Right renal pelvis (tissue), 4 donors: ENCODE measurements around the gene ADCY9. TPM values are rescaled to one million over a fixed set of nuclear protein-coding genes. Genes with fewer than 3 reads are reported as not detected.
"Not testable (repeated sequence)": the region's sequence is repeated elsewhere in the genome, so short reads cannot be mapped to it uniquely, and the experiment has no call there.

Experiments used
- DNase-seq, 4 donors: peaks; one replicate each; pipeline ENCODE4 v3.0.0-alpha.2; 2013; ENCODE audit warnings: low read depth in 4 of 4, low spot score in 3 of 4, missing footprints in 1 of 4
- polyA plus RNA-seq, 4 donors: library from polyadenylated mRNA; unstranded; fragments of 120-200 nt; gene quantifications; one replicate each; pipeline ENCODE4 v1.2.1, GENCODE V29; 2013; ENCODE audit not compliant: insufficient read length in 4 of 4

ADCY9 gene
- polyA plus RNA-seq, 4 donors = 7.9 to 10.4 (median 9.7) TPM

DNA sequence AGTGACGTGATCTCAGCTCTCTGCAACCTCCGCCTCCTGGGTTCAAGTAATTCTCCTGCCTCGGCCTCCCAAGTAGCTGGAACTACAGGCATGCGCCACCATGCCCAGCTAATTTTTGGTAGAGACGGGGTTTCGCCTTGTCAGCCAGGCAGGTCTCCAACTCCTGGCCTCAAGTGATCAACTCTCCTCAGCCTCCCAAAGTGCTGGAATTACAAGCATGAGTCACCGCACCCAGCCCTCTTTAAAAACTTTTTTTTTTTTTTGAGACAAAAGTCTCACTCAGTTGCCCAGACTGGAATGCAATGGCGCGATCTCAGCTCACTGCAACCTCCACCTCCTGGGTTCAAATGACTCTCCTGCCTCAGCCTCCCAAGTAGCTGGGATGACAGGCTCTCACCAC is 43.1 kb downstream of the ADCY9 start:
- not testable (repeated sequence) for DNase-seq

DNA sequence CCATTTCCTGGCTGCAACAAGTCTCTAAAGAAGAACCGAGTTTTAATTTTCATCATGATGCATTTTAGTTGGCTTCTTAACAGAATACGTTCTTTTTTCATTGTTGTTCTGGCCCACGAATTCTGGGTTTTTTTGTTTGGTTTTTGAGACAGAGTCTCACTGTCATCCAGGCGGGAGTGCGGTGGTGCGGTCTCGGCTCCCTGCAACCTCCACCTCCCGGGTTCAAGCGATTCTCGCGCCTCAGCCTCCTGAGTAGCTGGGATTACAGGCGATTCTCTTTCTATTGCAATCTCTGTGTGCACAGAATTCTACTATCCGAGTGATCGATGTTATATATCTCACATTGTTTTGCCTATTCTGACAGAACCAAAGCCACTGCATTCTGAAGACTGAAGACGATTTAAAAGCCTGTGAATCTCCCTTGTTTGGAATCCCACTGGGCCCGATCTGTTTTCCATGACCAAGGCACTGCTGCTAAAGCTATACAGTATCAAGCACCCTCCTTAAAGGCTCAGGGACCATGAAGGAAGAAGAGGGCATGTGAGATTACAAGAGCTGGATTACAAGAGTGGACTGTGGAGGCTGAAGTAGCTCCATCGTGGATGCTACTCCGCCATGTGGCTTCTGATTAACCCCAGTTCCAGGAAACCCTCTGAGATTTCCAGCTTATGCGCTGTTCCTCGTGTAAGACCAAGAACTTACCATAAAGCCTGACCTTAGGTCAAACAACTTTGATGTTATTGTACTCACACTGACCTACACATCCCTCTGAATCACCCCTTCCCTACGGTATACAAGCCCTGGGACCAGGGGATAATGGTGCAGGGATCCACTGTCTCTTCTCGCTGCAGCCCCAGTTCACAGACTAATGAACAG is 44.3 kb downstream of the ADCY9 start:
- DNase-seq = no peak

DNA sequence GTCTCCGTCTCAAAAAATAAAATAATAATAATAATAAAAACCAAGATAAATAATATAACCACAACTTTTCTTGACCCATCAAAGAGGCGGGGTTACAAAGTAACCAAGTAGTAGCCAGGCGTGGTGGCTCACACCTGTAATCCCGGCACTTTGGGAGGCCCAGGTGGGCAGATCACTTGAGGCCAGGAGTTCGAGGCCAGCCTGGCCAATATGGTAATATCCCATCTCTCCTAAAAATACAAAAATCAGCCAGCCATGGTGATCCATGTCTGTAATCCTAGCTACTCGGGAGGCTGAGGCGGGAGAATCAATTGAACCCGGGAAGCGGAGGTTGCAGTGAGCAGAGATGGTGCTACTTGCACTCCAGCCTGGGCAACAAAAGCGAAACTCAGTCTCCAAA is 45.3 kb downstream of the ADCY9 start:
- no peak for DNase-seq

DNA sequence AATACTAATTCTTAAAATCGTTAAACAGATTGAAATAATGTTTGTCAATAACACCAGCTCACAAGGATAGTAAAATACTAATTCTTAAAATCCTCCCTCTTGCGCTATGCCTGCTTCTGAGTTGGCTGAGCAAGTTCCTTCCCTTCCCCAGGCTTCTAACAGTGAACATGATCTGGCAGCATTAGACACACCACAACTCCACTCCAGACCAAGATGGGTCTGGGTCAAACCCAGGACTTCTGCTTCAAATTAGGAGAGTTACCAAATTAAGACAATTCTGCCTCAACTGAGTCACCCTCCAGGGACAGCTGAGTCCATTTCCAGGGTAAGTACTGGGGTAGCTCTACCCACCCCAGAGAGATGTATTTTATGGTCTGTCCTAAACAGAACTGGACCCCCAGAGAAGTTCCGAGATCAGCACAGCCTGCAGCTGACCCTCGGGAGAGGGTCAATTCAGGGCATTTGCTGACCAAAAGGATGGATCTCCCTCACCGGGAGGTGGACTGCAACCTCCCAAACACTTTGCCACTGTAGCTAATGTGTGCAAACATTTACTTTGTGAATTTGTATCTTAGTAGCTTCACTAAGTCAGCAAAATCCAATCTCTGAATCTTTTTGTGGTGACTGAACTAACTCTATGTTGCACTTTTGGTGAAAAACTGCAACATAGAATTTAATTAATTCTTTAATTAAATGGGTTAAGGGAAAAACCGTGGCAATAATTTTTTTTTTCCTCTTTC is 48.8 kb downstream of the ADCY9 start:
- DNase-seq = no peak

DNA sequence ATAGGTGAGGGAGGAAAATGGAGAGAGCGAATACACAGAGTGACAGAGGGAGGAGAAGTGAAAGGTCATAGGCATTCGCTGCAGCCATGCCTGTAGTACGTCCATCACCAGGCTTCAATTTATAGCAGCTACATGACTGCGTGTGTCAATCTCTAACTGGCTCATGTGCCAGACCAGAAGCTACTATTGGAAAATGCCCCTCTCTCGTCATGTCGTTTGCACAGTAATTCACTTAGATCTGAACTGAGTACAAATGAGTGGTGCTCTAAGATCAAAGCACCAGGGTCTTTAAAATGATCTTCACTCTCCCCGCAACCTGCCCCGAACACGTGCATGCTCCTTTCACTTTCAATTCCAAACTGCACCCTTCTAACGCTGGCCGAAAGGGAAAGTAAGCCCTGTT is 51.3 kb downstream of the ADCY9 start:
- DNase-seq = no peak

DNA sequence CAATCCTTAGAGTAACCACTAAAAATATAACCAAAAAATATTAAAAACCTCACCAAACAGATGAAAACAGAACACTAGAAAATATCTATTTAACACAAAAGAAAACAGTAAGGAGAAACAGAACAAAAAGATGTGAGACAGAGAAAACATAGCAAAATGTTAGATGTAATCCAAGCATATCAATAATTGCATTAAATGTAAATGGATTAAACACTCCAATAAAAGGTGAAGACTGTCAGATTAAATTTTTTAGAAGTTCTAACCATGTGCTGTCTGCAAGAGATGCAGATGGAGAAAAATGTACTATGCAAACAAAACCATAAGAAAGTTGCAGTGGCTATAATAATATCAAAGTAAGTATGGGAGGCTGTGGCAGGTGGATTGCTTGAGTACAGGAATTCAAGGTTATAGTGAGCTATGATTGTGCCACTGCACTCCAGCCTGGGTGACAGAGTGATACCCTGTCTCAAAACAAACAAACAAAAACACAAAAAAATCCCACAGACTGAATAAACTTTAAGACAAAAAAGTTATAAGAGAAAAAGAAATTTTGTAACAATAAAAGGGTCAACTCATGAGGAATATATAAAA is 53.9 kb downstream of the ADCY9 start:
- DNase-seq = no peak

DNA sequence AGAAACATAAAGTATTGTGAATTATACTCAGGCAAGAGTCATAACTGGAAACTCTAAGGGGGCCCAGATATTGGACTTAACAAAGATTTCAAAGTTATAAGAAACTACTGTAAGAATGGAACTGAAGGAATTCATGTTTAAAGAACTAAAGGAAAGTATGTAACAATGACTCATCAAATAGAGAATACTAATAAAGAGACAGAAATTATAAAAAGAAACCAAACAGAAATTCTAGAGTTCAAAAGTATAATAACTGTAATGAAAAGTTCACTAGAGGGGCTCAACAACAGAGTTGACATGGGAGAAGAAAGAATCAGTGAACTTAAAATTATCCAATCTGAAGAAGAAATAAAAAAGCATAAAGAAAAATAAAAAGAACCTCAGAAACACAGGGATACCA is 55.4 kb downstream of the ADCY9 start:
- DNase-seq = no peak

DNA sequence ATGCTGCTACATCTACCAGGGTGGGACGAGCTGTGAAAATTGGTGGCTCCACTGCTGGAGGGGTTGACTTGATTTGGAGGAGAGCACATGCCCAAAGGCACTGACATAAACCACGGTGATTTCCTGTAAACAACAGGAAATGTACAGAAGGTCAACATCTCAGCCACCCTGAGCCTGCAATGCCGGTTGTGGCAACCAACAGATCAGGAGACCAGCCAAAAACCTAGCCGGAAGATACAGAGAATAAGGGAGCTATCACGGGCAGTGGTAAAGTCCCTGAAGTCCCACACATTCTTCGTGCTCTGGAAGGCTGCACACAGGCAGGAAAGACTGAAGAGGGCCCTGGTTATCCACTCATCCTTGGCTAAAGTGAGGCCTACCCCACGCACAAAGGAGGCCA is 56.2 kb downstream of the ADCY9 start:
- no peak for DNase-seq

DNA sequence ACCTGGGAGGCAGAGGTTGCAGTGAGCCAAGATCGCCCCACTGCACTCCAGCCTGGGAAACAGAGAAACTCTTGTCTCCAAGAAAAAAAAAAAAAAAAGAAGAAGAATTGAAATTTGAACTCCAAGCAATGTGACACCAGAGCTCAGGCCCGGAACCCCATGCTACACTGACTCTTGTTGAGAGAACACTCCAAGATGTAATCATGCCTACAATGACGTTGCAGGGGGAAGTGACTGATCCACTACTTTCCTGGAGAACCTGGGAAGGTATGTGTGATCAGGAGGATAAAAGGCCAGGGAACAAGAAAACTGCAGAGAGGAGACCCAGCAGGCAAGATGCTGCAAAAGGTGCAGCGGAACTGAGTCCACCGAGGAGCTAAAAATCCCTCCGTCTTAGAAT is 57.9 kb downstream of the ADCY9 start:
- no peak for DNase-seq

DNA sequence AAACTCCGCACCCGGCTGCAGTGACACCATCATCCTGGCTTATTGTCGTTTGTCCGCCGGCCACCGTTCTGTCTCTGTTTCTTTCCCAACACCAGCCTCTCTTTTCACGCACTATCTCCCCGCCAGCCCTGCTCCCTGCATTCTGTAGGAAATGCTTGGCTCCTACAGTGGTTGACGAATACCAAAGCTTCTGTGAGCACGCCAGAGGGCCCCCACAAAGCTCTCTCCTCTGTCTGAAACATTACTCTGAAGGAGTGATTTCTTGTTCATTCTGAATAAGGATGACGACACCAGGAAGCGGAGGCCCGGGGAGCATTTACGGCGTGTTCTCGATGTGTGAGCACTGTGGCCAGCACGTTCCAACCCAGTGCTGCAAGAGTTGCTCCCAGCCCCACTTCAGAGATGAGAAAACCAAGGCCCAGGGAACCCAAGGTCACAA is 58.8 kb downstream of the ADCY9 start:
- no peak for DNase-seq

DNA sequence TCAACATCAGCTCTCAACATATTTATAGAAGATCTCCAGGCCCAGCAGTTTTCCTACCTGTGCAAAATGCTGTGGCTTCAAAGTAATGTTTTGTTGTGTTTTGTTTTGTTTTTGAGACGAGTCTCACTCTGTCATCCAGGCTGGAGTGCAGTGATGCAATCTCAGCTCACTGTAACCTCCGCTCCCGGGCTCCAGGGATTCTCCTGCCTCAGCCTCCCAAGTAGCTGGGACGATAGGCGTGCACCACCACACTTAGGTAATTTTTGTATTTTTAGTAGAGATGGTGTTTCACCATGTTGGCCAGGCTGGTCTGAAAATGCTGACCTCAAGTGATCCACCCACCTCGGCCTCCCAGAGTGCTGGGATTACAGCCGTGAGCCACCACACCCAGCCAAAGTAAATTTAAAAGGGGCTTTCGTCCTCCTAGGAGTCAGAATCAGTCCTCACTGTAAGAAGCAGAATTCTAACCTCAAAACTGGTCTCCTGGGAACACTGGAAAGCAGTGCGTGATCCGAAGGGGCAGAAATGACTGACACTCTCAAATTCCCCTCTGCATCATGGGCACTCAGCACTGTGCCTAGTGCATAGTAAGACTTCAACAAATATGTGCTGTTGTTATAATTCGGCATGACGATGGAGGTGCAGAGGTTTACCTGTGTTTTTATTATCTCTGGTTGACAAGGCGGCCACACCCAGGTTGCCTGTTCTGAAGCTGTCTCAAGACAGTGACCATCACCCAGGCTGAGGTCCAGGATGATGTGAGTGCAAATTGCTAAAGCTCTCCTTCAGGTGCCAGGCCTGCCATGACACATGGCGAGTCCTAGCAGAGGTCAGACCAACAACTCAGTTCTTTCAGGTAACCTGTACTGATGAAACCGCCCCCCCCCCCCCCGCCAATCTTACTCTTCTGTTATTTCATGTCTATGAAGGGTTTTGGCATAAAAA is 59.8 kb downstream of the ADCY9 start:
- no peak for DNase-seq

DNA sequence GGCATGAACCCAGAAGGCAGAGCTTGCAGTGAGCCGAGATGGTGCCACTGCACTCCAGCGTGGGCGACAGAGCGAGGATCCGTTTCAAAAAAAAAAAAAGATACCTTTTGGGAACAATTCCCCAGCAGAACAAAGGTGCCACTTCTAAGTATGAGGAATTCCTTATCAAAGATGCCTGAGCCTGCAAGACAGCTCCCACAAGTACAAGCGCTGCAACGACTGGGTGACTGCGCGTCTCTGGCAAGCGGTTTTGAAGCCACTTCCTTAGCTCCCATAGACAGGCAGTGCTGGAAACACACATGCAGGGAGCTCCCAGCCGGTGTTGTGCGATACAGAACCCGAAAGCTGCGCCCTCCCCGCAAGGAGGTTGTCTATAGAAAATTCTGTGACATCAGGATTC is 60.5 kb downstream of the ADCY9 start:
- DNase-seq = no peak

DNA sequence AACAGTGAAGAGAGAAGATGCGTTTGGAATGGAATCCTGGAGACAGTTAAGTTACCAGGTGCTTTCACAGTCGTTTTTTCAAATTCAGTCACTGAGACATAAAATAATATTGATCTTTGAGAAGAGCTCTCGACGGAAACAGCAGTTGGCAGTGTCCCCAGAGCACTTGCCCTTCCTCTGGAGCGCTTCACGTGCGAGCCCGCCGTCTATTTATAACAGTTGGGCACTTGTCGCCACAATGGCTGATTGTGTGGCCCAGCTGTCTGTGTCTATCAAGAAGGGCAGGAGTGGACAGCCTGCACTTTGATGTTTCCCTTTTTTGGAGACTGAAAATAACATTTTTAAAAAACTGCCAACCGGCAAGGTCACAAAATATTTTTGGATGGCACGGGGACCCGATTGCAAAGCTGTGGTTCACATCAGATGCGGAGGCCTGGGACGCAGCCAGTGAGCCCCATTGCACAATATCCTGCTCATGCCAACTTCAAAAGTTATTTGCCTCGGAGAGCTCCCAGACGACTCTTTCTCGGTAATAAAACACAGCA is 62.9 kb downstream of the ADCY9 start:
- DNase-seq = no peak

DNA sequence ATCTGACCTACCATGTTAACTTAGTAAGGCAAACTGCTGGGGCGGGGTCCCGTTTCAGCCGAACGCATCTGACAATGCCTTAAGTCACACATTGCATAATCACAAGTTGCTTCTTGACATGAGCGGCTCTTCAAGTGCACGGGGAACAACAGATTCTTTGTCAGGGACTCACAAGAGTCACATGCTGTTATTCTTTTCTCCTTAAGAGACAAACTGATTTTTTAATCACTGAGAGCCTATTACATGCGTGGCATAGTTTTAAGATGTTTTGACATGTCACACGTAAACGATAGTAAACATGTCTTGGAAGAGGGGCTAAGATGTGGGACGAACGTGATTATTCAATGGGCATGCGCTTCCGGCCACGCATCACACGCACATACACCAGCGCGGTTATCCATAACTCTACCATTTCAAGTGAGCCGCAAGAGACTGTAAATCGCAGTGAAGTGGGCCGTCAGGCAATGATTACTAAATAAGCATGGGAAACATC is 63.4 kb downstream of the ADCY9 start:
- DNase-seq = no peak

DNA sequence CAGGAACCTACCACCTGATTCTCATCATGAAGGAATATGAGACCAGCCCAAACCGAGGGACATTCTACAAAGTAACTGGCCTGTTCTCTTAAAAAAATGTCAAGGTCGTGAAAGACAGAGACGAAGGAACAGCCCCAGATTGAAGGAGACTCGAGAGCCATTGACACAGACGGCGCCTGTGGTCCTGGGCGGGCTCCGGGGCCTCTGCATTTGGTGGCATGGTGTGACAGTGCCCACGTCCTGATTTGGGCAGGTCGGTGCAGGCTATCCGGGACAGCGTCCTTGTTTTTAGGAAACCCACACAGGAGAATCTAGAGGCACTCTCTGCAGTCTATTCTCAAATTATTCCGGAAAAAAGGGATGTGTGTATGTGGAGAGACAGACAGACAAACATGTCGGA is 64.1 kb downstream of the ADCY9 start:
- DNase-seq = no peak

DNA sequence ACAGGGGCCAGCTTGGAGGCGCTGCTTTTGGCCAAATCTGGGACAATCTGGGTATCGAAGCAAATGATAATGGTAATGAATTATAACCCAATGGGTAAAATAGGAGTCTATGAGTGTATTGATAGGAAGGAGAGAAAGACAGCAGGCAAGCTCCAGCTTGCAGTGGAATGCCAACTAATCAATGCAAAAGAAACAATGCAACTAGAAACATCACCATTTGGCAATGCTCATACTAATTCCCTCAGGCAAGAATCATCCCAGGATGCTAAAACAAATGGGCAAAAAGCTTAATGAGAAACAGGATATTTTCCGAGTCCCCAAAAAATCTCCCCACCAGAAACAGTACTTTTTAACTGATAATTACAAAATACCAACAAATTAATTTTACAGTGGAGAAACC is 64.7 kb downstream of the ADCY9 start:
- no peak for DNase-seq

DNA sequence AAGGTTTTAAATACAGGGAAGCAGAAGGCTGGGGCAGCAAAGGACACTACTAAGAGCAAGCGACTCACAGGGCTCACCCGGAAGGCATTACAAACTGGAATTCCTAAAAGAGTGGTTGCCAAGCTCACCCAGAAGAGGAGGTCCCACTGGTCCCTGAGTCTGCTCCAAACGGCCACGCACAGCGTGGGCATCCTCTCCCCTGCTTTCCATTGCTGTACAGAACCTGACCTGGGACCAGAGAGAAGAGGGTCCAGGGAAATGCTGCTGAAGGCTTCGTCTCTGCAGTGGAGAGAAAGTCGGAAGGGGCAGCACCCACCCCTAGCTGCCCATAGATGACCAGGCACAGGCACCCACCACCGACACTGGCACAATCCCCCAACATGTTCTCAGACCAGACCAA is 67.2 kb downstream of the ADCY9 start:
- no peak for DNase-seq

DNA sequence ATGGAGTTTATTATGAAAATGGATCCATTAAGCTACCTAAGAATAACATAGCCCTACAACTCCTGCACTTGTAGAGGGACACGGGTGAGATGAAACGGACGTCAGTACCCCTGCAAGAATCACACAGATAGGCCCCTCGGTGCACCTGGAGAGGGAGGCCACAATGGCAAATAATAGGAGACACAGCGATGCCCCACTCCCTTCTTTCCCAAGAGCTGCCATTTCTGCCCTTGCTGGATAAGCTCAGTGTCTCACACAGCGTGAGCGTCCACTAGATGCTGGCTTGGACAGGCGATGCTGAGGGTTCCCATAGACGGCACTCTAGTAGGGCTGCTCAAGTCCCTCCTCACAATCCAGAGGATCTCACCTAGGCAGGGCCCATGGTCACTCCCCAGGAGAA is 67.8 kb downstream of the ADCY9 start:
- no peak for DNase-seq

DNA sequence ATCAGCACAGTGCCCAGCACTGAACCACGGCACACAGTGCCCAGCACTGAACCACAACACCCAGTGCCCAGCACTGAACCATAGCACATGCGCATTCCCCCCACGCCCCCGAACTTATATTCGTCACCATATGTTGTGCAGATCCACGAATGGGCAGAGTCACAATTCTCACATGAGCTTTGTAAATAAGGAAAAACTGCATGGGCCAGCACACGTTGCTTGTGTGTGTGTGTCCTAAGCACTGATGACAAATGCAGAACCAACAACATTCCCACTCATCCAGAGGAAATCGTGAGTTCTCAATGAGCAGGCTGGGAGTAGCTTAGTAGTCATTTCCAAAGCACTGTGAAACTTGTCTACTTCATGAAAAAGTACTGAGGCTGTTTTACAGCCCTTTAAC is 70.0 kb downstream of the ADCY9 start:
- no peak for DNase-seq

DNA sequence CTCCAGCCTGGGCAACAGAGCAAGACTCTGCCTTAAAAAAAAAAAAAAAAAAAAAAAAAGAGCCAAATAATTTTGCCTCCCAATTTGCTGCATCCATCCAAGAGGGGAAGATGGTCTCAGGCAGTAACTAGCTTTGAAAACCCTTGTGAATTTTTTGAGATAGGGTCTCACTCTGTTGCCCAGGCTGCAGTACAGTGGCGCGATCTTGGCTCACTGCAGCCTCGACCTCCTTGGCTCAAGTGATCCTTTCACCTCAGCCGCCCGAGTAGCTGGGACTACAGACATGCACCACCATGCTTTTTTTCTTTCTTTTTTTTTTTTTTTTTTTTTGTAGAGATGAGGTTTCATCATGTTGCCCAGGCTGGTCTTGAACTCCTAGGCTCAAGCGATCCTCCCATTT is 70.7 kb downstream of the ADCY9 start:
- DNase-seq = not testable (repeated sequence)
